Tibial nerve (tissue), 4 donors: ENCODE data around the gene ABCB4.

Source experiments
- EP300 ChIP-seq, 2 donors: sonication (generic); formaldehyde crosslinking; IDR thresholded peaks; one replicate each; pipeline ENCODE4 v1.6.1; 2017; ENCODE audit warnings: antibody characterized with exemption in 2 of 2, mild to moderate bottlenecking in 1 of 2
- POLR2A ChIP-seq, 2 donors: fragments of 450-650 bp; IDR thresholded peaks; one replicate each; pipeline ENCODE4 v1.6.1; 2017; ENCODE audit warnings: antibody characterized with exemption in 2 of 2, mild to moderate bottlenecking in 2 of 2, moderate library complexity in 2 of 2
- TF ChIP-seq, protein P1 (sequence below), 5 experiments: fragments of 200-600 bp in 3 of 5; fragments of 450-650 bp in 2 of 5; sonication (generic) in 3 of 5; IDR thresholded peaks; one replicate each; pipeline ENCODE4 v1.5.1; 2016 to 2019; ENCODE audit warnings: antibody characterized with exemption in 5 of 5, mild to moderate bottlenecking in 3 of 5, moderate library complexity in 2 of 5

DNA sequence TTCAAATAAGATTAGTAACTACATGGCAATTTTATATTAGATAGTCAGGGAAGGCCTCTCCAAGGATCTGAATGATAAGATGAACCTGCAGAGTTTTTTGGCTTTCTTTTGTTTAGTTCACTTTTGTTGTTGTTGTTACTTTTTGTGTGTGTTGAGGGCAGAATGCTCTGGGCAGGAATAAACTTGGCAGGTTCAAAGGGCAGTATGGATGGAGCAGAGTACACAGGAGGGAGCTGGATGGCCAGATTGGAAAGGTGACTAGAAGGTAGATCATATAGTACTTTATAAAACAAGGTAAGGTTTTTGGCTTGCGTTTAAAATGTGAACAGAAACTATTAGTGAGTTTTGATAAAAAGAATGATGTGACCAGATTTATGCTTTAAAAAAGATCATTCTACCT is 112.1 kb downstream of the ABCB4 start:
- TF ChIP-seq, protein P1, sequence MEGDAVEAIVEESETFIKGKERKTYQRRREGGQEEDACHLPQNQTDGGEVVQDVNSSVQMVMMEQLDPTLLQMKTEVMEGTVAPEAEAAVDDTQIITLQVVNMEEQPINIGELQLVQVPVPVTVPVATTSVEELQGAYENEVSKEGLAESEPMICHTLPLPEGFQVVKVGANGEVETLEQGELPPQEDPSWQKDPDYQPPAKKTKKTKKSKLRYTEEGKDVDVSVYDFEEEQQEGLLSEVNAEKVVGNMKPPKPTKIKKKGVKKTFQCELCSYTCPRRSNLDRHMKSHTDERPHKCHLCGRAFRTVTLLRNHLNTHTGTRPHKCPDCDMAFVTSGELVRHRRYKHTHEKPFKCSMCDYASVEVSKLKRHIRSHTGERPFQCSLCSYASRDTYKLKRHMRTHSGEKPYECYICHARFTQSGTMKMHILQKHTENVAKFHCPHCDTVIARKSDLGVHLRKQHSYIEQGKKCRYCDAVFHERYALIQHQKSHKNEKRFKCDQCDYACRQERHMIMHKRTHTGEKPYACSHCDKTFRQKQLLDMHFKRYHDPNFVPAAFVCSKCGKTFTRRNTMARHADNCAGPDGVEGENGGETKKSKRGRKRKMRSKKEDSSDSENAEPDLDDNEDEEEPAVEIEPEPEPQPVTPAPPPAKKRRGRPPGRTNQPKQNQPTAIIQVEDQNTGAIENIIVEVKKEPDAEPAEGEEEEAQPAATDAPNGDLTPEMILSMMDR (IDR thresholded peaks at IDR 0.05), result no peak
- TF ChIP-seq EP300 (IDR thresholded peaks at IDR 0.05), result no peak
- no peak for TF ChIP-seq POLR2A (IDR thresholded peaks at IDR 0.05)
